GM18505 (cell line): ENCODE data around the gene FBP2.
"Not testable (repeated sequence)": the region's sequence is repeated elsewhere in the genome, so short reads cannot be mapped to it uniquely, and the experiment has no call there.

Experiments used
- ATAC-seq: cut with Tn5 transposase; IDR thresholded peaks from one replicate; pipeline ENCODE4 v1.9.1; 2021; ENCODE audit not compliant: unreplicated experiment
- POLR2A ChIP-seq: IDR thresholded peaks from 4 replicates; pipeline ENCODE4 v1.6.1; 2011; ENCODE audit warnings: borderline replicate concordance; ENCODE audit not compliant: insufficient read depth, insufficient read length; ENCODE audit errors: extremely low read depth

The FBP2 gene

GRCh38 chr9:94599102-94599501 lies 5.5 kb upstream of the FBP2 start:
- no peak for ATAC-seq
- no peak for TF ChIP-seq POLR2A

DNA sequence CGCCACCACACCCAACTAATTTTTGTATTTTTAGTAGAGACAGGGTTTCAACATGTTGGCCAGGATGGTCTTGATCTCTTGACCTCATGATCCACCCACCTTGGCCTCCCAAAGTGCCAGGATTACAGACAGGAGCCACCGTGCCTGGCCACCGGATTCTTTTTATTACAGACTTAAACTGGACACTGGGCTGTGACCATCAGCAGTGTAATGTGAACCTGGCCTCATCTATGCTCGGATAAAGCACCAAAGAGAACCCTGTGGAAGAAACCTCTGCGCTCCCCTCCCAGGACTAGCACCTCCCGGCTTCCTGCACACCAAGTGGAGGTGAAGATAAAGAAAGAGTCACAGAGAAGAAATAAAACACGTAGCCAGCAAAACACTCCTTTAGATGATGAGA lies 941 bp downstream of the FBP2 start:
- ATAC-seq, result not testable (repeated sequence)

GRCh38 chr9:94591876-94592275 lies 1.7 kb downstream of the FBP2 start:
- ATAC-seq, result no peak
- TF ChIP-seq POLR2A, result no peak

DNA sequence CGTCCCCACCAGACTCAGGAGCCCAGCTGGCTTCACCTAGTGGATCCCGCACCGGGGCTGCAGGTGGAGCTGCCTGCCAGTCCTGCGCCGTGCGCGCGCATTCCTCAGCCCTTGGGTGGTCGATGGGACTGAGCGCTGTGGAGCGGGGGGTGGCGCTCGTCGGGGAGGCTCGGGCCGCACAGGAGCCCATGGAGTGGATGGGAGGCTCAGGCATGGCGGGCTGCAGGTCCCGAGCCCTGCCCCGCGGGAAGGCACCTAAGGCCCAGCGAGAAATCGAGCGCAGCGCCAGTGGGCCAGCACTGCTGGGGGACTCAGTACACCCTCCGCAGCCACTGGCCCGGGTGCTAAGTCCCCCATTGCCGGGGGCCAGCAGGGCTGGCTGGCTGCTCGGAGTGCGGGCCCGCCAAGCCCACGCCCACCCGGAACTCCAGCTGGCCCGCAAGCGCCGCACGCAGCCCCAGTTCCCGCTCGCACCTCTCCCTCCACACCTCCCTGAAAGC lies 2.5 kb downstream of the FBP2 start:
- ATAC-seq, result not testable (repeated sequence)

- no peak for ATAC-seq
- TF ChIP-seq POLR2A, result no peak
These were observed 4.9 kb downstream of the FBP2 start for GRCh38 chr9:94588681-94589080.

- no peak for ATAC-seq
- TF ChIP-seq POLR2A, result no peak
These were observed 6.8 kb downstream of the FBP2 start for GRCh38 chr9:94586814-94587213.

DNA sequence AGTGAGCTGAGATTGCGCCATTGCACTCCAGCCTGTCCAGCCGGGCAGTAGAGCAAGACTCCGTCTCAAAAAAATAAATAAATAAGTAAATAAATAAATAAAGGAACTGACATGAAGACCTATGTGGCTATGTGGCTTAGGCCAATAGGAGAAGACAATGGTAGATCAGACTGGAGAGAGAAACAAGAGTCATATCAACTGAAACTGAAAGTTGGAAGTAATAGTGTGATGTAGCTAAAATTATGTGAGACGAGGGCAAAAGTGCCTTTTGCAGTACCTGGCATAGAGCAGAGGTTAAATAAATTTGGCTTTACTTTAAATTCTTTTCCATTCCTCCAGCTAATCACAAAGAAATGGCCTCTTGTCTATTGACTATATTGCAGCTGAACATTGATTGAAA lies 7.3 kb downstream of the FBP2 start:
- ATAC-seq, result no peak
- no peak for TF ChIP-seq POLR2A

- no peak for ATAC-seq
- TF ChIP-seq POLR2A, result no peak
These were observed 9.1 kb downstream of the FBP2 start for GRCh38 chr9:94584555-94584954.

DNA sequence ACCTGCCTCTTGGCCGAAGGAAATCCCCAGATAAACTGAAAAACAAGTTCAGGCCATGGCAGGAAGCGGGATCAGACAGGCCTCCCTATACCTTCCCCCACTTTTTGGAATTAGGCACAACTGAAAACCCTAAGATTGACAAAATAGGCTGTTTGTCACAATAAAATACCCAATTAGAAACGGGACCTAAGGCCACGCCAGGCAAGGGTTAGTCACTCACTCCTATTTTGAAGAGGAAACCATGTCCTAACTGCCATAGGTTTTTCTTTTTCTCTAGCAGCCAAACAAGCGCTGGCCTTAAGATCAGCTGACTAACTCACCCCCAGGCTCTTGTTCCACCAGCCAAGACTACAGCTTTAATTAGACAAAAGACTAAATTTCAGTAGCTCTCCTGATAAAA lies 11.9 kb downstream of the FBP2 start:
- no peak for TF ChIP-seq POLR2A
- no peak for ATAC-seq

DNA sequence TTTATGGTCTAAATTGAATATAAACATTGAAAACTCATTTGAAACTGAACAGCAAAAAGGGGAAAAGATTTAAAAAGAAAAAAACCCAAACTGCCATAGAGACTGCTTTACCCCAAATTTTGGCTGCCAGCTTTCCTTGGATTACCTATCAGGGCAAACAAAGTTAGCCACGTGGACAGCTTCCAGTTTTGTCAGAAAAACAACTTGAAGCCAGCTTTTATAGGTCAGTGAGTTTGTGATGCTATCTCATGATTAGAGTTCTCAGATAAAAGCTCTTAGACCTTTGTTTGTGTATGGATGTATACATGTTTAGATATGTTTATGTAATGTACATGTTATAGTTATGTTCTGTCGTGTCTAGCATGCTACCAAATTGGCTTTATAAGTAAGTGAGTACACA lies 16.1 kb downstream of the FBP2 start:
- ATAC-seq, result no peak

GRCh38 chr9:94577036-94577435 lies 16.6 kb downstream of the FBP2 start:
- no peak for TF ChIP-seq POLR2A
- ATAC-seq, result no peak

More for the DNA sequence above, 16.1 kb downstream of the FBP2 start:
- TF ChIP-seq POLR2A, result no peak

DNA sequence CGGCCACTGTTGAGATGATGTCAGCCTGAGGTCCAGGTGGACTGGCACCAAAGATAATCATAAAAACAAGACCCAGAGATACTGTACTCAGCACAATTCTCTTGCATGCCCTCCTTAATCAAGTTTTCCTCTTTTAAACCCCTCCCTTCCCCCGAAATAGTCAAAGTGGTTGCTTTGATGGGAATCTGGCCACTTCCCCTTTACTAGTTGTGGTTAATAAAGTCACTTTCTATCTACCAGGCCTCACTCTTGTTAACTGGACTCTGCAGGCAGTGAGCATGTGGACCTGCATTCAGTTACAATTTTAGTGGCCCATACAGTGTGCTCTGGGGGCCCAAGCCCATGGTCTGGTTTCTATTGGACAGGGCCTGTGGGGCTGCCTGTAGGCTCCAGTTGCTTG lies 17.5 kb downstream of the FBP2 start:
- no peak for TF ChIP-seq POLR2A
- no peak for ATAC-seq

DNA sequence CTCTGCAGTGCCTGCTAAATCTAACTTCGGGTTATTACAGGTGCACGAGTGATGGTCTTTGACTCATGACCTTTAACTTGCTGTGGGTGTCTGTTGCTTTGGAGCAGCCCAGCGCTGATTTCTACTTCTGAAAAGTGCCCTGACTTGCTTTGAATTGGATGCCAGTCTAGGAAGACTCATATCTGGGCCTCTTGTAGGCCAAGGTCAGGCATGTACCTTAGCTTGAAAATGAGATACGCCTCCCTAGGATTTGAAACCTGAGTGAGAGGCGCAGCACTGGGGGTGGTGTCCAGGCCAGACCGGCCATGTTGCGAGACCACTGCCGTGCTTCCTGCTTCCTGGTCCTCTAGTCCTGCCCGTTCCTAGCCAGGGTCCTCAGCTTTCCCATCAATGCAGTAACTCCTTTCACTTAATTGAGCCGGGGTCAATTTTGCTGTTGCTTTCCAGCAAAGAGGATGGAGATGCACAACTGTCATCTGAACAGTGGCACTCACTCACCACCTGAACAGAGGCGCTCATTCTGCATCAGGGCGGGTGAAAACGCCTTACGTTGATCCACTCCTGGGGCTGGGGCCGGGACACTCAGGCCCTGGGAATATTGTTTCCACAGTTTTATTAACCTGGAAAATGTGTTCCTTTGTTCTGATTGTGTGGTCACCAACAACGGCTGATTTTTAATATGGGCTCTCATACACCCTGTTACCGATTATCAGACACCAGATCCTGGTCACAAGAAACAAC lies 24.5 kb downstream of the FBP2 start:
- ATAC-seq, result no peak
- no peak for TF ChIP-seq POLR2A

DNA sequence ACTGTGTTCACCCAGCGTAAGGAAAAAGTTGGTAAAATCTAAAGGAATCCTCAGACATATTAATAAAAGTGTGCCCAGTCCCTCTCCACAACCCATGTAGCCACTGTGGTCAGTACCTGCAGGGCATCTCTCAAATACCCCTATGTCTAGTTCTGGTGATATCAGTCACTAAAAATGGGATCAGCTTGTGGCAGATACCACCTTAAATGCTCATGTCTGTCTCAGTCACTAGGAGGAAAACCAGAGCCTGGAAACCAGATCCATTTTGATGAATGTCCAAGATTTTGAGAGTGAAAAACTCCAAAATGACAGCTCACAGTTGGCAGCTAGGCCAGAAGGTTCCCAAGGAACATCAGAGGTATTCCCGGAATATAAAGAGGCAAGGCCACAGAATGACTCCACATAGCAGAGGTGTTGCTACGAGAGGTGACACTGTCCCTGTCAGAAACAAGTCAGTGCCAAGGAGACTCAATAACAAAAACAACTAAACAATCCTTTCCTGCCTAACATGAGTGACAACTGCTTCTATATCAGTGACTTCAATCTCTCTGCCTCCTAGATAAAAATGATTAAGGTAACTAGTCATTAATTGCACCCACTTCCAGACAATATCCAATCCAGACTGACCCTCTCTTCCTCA lies 25.3 kb downstream of the FBP2 start:
- ATAC-seq, result no peak
- no peak for TF ChIP-seq POLR2A
